Liver (tissue), 9 donors: Measurements from ENCODE around the gene DGKB. TPM values are rescaled to one million over a fixed set of nuclear protein-coding genes. Genes with fewer than 3 reads are reported as not detected.

Source experiments
- DNase-seq: peaks from one replicate; pipeline ENCODE4 v3.0.0-alpha.2; 2017; ENCODE audit warnings: low spot score
- H3K27ac ChIP-seq, 2 donors: one replicate each; pipeline ENCODE4 v1.7.0; 2013; ENCODE audit warnings: inconsistent platforms in 2 of 2, low read length in 2 of 2, control low read depth in 1 of 2, low read depth in 1 of 2, mild to moderate bottlenecking in 1 of 2
- H3K27me3 ChIP-seq, 4 donors: one replicate each; pipeline versions ENCODE4 v1.6.1 to v1.7.0; 2013; ENCODE audit warnings: low read length in 3 of 4, inconsistent platforms in 1 of 4, mild to moderate bottlenecking in 1 of 4, moderate library complexity in 1 of 4; ENCODE audit not compliant: control insufficient read depth in 4 of 4, insufficient read depth in 4 of 4
- H3K36me3 ChIP-seq, 4 donors: one replicate each; pipeline versions ENCODE4 v1.6.1 to v1.7.0; 2013; ENCODE audit warnings: low read length in 3 of 4, mild to moderate bottlenecking in 3 of 4, low read depth in 1 of 4, moderate library complexity in 1 of 4; ENCODE audit not compliant: control insufficient read depth in 4 of 4, insufficient read depth in 3 of 4
- H3K4me1 ChIP-seq, 4 donors: one replicate each; pipeline versions ENCODE4 v1.6.1 to v1.7.0; 2013; ENCODE audit warnings: low read length in 3 of 4, mild to moderate bottlenecking in 3 of 4, moderate library complexity in 1 of 4; ENCODE audit not compliant: control insufficient read depth in 4 of 4, insufficient read depth in 4 of 4
- H3K4me3 ChIP-seq, 3 donors: one replicate each; pipeline versions ENCODE4 v1.6.1 to v1.7.0; 2013; ENCODE audit warnings: low read length in 3 of 3, control low read depth in 1 of 3, low read depth in 1 of 3, mild to moderate bottlenecking in 1 of 3
- H3K9ac ChIP-seq, 2 donors: one replicate each; pipeline ENCODE4 v1.7.0; 2013; ENCODE audit warnings: low read length in 2 of 2, mild to moderate bottlenecking in 2 of 2, moderate library complexity in 2 of 2, control low read depth in 1 of 2, low read depth in 1 of 2
- H3K9me3 ChIP-seq, 4 donors: one replicate each; pipeline versions ENCODE4 v1.6.1 to v1.7.0; 2013; ENCODE audit warnings: low read length in 3 of 4; ENCODE audit not compliant: control insufficient read depth in 4 of 4
- ATF3 ChIP-seq: IDR thresholded peaks from 2 replicates; pipeline ENCODE4 v1.6.1; 2016; ENCODE audit warnings: antibody characterized with exemption
- CTCF ChIP-seq: fragments of 150-350 bp; IDR thresholded peaks from 2 replicates; pipeline ENCODE4 v1.5.1; 2017; ENCODE audit warnings: improper control_type of control experiment, low read depth, low read length; ENCODE audit not compliant: missing input control
- EGR1 ChIP-seq, 2 donors: IDR thresholded peaks; 2 replicates each; pipeline ENCODE4 v1.6.1; 2016 to 2018; ENCODE audit warnings: antibody characterized with exemption in 2 of 2, low read depth in 2 of 2
- FOXA1 ChIP-seq: IDR thresholded peaks from 2 replicates; pipeline ENCODE4 v1.6.1; 2016; ENCODE audit warnings: antibody characterized with exemption
- FOXA2 ChIP-seq: IDR thresholded peaks from 2 replicates; pipeline ENCODE4 v1.6.1; 2016; ENCODE audit warnings: antibody characterized with exemption
- GABPA ChIP-seq, 2 donors: IDR thresholded peaks in 1 of 2; conservative IDR thresholded peaks in 1 of 2; 2 replicates each; pipeline ENCODE4 v1.6.1; 2016; ENCODE audit warnings: antibody characterized with exemption in 2 of 2, mild to moderate bottlenecking in 1 of 2, moderate library complexity in 1 of 2
- HNF4A ChIP-seq, 2 donors: conservative IDR thresholded peaks; 2 replicates each; pipeline ENCODE4 v1.6.1; 2016; ENCODE audit warnings: antibody characterized with exemption in 2 of 2, mild to moderate bottlenecking in 2 of 2
- HNF4G ChIP-seq: IDR thresholded peaks from 2 replicates; pipeline ENCODE4 v1.6.1; 2016; ENCODE audit warnings: antibody characterized with exemption
- JUND ChIP-seq, 2 donors: IDR thresholded peaks; 2 replicates each; pipeline ENCODE4 v1.6.1; 2016; ENCODE audit warnings: antibody characterized with exemption in 2 of 2
- MAX ChIP-seq: IDR thresholded peaks from 2 replicates; pipeline ENCODE4 v1.6.1; 2016; ENCODE audit warnings: antibody characterized with exemption
- NR2F2 ChIP-seq: IDR thresholded peaks from 2 replicates; pipeline ENCODE4 v1.6.1; 2016; ENCODE audit warnings: antibody characterized with exemption
- RAD21 ChIP-seq, 2 donors: IDR thresholded peaks; 2 replicates each; pipeline ENCODE4 v1.6.1; 2016; ENCODE audit warnings: antibody characterized with exemption in 2 of 2, mild to moderate bottlenecking in 2 of 2
- REST ChIP-seq: IDR thresholded peaks from 2 replicates; pipeline ENCODE4 v1.6.1; 2016; ENCODE audit warnings: antibody characterized with exemption, mild to moderate bottlenecking
- RXRA ChIP-seq, 2 donors: IDR thresholded peaks; 2 replicates each; pipeline ENCODE4 v1.6.1; 2017 to 2018; ENCODE audit warnings: antibody characterized with exemption in 2 of 2, mild to moderate bottlenecking in 1 of 2
- SP1 ChIP-seq: IDR thresholded peaks from 2 replicates; pipeline ENCODE4 v1.6.1; 2018; ENCODE audit warnings: antibody characterized with exemption, mild to moderate bottlenecking
- TAF1 ChIP-seq: conservative IDR thresholded peaks from 2 replicates; pipeline ENCODE4 v1.6.1; 2016; ENCODE audit warnings: antibody characterized with exemption, mild to moderate bottlenecking
- YY1 ChIP-seq: IDR thresholded peaks from 2 replicates; pipeline ENCODE4 v1.6.1; 2016; ENCODE audit warnings: antibody characterized with exemption, mild to moderate bottlenecking
- WGBS: extraction: QIAGEN DNeasy Blood & Tissue Kit; methylation state at CpG from one replicate; pipeline ENCODE4 v1.1.7; 2013; 5-methylcytosine and 5-hydroxymethylcytosine counted together
- polyA plus RNA-seq, 2 donors: library from polyadenylated mRNA; stranded (reverse) in 1 of 2; unstranded in 1 of 2; fragments of 200-250 nt in 1 of 2; fragments of >200 nt in 1 of 2; fragmentation: Nextera tagmentation in 1 of 2; extraction: Ambion mirVana in 1 of 2; gene quantifications; one replicate each; pipeline versions ENCODE4 v1.2.1 to v1.2.3, GENCODE V29; 2013 to 2015
- total RNA-seq, 2 donors: library from RNA; depleted of rRNA; stranded (reverse); fragments of >200 nt; gene quantifications; one replicate each; pipeline ENCODE4 v1.2.3, GENCODE V29; 2014
- TF ChIP-seq, protein P1 (sequence below): IDR thresholded peaks from 2 replicates; pipeline ENCODE4 v1.6.1; 2016; ENCODE audit warnings: antibody characterized with exemption
- donor health status: healthy.
- donor health status: healthy.
- donor health status: healthy.
- donor health status: healthy.
- donor health status: healthy.

Gene DGKB
- total and polyA plus RNA-seq, 4 donors: 0.09 to 0.42 TPM; not detected in 2

- H3K27me3 ChIP-seq: no peaks in the 10 kb centered on the region
- H3K27ac ChIP-seq: no peak overlapping the region
- H3K4me3 ChIP-seq: no peak overlapping the region
- H3K36me3 ChIP-seq: no peaks in the 10 kb centered on the region
- TF ChIP-seq RXRA (IDR thresholded peaks at IDR 0.05) (no peak), HNF4A (conservative IDR thresholded peaks at IDR 0.05) (peak; percentile 28 to 30), SP1 (no peak)
- 42% methylated on average over 2 of the region's 2 CpGs for WGBS
- peaks cover 0 to 21% (median 12%) of the 10 kb centered on the region in 4 donors for H3K4me1 ChIP-seq
- DNase-seq: no peak
- H3K9ac ChIP-seq: no peak overlapping the region
- no peaks in the 10 kb centered on the region for H3K9me3 ChIP-seq
Measured at GRCh38 chr7:14235056-14235455, 667.5 kb downstream of the DGKB start.

GRCh38 chr7:14233868-14234369 is 668.6 kb downstream of the DGKB start:
- Histone ChIP-seq H3K36me3 (no peaks in the 10 kb centered on the region), H3K9me3 (no peaks in the 10 kb centered on the region), H3K27me3 (no peaks in the 10 kb centered on the region), H3K27ac (no peak overlapping the region), H3K4me1 (peaks cover 0 to 21% (median 10%) of the 10 kb centered on the region in 4 donors), H3K9ac (no peak overlapping the region), H3K4me3 (no peak overlapping the region)
- 60% methylated on average over 4 of the region's 4 CpGs for WGBS
- DNase-seq: no peak
- TF ChIP-seq HNF4G (no peak), FOXA2 (no peak), MAX (no peak), RAD21 (IDR thresholded peaks at IDR 0.05) (no peak), EGR1 (IDR thresholded peaks at IDR 0.05; ENCODE audit: low read depth in 2 of 2) (no peak), GABPA (IDR thresholded peaks at IDR 0.05 in 1 of 2, conservative IDR thresholded peaks at IDR 0.05 in 1 of 2) (no peak), REST (no peak), RXRA (IDR thresholded peaks at IDR 0.05) (no peak), FOXA1 (no peak), TAF1 (no peak), JUND (IDR thresholded peaks at IDR 0.05) (no peak), CTCF (no peak), YY1 (no peak), ATF3 (no peak), HNF4A (conservative IDR thresholded peaks at IDR 0.05) (no peak), SP1 (no peak), NR2F2 (no peak)
- TF ChIP-seq, protein P1, sequence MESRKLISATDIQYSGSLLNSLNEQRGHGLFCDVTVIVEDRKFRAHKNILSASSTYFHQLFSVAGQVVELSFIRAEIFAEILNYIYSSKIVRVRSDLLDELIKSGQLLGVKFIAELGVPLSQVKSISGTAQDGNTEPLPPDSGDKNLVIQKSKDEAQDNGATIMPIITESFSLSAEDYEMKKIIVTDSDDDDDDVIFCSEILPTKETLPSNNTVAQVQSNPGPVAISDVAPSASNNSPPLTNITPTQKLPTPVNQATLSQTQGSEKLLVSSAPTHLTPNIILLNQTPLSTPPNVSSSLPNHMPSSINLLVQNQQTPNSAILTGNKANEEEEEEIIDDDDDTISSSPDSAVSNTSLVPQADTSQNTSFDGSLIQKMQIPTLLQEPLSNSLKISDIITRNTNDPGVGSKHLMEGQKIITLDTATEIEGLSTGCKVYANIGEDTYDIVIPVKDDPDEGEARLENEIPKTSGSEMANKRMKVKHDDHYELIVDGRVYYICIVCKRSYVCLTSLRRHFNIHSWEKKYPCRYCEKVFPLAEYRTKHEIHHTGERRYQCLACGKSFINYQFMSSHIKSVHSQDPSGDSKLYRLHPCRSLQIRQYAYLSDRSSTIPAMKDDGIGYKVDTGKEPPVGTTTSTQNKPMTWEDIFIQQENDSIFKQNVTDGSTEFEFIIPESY: no peak
